OCI-LY7 (cell line): ENCODE measurements around the gene NDP.

Experiments used
- CTCF ChIP-seq: fragments of 200-600 bp; sonication (generic); conservative IDR thresholded peaks from 2 replicates; pipeline ENCODE4 v1.5.1; 2014; ENCODE audit warnings: mild to moderate bottlenecking, antibody characterized with exemption, low read length, moderate library complexity, mixed read lengths
- EZH2phosphoT487 ChIP-seq: fragments of 200-600 bp; sonication (generic); IDR thresholded peaks from 2 replicates; pipeline ENCODE4 v1.6.1; 2018; ENCODE audit warnings: low read depth, borderline replicate concordance, mild to moderate bottlenecking, mixed run types, antibody characterized with exemption, low read length, moderate library complexity, mixed read lengths

GRCh38 chrX:44010626-44011025 lies 37.4 kb upstream of the NDP start:
- TF ChIP-seq CTCF: no peak
- TF ChIP-seq EZH2phosphoT487: no peak
